Raji (cell line): ENCODE measurements around the gene PC.

ENCODE experiments used
- POLR2A ChIP-seq: IDR thresholded peaks from 2 replicates; pipeline ENCODE4 v1.6.1; 2011; ENCODE audit warnings: low read depth, low read length, control low read depth; ENCODE audit not compliant: insufficient read depth

Gene PC

DNA sequence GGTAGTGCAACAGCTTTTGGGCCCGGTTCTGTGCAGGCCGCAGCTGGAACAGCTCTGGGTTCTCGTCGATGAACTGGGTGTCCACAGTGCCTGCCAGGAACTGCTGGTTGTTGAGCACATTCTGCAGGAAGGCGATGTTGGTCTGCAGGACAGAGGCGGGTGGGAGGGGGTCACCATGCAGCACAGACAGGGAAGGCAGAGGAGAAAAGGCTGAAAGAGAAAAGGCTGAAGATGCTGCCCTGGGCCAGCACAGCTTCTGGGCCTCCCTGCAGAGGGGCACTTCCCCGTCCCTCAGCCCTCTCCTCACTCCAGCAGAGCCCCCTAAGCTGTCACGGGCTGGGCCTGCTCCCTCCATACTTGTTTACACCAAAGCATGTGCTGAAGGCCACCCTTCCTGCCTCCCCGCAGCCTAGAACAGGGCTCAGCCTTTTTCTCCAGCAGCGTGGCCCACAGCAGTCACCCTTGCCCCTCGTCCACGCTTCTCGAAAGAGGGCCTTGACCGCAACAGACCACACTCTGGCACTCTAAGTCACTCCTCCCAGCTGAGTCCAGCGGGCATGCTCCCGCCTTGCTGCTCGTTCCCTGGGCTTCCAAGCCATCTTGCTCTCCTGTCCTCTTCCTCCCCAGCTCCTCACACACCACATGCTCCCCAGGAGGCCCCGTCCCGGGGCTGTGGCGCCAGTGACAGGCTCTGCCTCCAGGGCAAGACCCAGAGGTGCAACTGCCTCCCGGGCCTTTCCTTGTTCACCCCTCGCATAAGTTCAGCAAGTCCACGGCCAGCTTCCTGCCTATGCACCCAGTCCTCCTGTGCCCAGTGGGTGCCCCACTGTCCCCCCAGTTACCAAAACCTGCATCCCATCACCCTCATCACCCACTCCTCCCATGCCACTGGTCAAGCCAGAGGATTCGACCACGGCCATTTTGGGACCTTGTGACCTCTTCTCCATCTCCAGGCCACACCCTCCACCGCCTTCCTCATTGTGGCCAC lies 104.6 kb downstream of the PC start:
- no peak for TF ChIP-seq POLR2A

DNA sequence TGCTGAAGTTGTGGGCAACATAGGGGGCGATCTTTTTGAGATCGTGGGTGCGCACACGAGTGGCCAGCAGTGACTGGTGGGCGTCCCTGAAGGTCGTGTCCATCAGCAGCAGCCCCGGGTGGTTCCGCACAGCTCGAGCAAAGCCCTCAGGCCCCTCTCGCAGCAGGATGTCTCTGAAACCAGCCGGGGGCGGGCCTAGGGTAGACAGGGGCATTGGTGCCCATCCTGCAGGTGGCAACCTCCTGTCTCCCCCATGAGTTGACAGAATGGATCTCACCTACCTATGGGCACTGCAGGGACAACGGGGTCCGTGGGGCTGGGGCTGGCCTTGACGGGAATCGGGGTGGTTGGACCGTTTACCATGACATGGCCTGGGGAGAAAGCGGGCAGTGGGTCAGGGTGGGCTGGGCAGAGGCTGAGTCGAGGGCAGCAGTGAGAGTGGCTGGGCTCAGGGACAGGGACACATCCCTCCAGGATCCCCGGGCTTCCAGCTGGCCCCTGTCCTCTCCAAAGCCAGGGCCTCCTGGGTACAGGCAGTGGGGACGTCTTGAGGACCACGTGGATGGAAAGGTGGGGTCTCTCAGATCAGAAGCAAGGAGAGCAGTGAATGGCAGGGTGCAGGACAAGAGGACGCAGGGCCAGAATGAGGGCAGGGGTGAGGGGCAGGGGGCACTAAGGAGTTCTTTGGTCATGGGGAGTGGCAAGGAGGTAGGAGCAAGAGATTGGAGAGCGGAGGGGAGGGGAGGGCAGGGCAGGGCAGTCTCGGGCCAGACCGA lies 105.5 kb downstream of the PC start:
- TF ChIP-seq POLR2A, result no peak

DNA sequence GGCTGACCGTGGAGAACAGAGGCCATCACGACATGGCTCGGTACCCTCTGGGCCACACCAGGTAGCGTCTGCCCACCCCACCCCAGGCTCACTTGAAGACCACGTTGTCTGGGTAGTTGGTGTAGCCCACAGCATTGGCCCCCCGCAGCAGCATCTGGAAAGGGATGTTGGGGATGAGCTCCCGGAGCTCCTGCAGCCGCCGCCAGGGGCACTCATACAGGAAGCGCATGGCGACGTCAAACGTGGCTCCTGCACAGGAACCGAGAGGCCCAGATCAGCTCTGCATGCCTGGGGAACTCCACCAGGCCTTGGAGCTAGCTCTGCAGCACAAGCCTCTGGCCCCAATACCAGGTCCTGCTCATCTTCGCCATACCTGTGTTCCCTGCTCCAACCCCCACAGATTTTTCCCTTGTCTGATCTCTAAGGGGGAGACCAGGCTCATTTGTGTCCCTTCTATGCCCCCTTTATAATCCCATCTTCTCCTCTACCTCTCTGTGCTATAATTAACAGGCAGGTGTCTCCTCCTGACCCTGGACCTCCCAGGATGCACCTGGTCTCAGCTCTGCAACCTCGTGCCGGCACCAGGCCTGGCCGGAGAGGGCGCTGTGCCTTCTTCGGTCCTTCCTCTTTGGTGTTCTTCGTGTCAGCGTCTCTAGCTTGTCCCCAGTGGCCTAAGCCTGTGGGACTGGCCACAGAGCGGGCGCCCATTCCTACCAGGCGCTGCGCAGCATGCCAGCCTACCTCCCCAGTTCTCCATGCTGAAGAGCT lies 106.3 kb downstream of the PC start:
- no peak for TF ChIP-seq POLR2A

DNA sequence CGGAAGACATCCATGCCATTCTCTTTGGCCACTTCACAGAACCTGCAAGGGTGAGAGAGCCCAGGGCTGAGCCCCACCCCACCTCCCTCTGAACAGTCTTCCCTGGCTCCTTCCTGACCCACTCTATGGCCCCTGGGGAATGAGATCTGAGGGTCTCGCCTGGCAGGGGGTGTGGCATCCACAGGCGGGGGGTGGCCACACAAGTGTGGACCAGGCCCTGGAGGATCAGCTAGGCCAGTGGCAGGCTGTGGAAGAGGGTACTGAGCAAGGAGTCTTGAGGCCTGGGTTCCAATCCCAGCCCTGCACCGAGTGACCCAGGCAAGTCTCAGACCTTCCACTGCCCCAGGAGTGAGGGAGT lies 107.0 kb downstream of the PC start:
- no peak for TF ChIP-seq POLR2A

DNA sequence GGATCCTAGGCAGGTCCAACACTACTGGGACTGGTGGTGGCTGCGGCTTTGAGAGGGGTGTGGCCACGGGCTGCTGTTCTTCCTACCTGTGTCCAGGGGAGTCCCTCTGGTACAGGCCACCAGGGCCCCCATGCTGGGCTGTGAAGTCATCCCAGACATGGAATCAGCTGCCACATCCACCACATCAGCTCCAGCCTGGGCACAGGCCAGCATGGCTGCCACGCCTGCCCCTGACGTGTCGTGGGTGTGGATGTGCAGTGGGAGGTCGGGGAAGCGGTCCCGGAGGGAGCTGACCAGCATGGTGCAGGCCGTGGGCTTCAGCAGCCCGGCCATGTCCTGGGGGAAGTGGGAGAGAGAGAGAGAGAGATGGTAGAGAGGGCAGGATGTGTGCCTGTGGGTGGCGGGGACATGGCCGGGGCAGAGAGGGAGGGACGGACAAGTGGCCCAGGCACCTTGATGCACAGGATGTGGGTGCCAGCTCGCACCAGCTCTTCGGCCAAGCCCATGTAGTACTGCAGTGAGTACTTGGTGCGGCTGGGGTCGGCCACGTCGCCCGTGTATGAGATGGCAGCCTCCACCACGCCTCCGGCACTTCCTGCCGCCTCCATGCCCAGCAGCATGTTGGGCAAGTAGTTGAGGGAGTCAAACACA lies 107.5 kb downstream of the PC start:
- TF ChIP-seq POLR2A, result no peak

DNA sequence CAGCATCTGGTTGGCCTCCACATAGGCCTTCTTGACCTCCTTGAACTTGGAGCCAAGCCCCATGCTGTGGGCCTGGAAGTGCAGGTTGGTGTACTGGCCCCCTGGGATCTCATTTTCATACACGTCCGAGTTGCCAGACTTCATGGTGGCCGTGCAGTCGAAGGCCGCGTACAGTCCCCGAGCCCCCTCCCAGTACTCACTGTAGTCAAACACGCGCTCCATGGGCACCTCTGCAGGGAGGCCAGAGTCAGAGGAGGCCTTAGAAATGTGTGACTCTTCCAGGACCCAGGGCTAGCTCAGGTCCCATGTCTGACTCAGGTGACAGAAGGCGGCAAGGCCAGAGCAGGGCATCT lies 108.0 kb downstream of the PC start:
- no peak for TF ChIP-seq POLR2A

DNA sequence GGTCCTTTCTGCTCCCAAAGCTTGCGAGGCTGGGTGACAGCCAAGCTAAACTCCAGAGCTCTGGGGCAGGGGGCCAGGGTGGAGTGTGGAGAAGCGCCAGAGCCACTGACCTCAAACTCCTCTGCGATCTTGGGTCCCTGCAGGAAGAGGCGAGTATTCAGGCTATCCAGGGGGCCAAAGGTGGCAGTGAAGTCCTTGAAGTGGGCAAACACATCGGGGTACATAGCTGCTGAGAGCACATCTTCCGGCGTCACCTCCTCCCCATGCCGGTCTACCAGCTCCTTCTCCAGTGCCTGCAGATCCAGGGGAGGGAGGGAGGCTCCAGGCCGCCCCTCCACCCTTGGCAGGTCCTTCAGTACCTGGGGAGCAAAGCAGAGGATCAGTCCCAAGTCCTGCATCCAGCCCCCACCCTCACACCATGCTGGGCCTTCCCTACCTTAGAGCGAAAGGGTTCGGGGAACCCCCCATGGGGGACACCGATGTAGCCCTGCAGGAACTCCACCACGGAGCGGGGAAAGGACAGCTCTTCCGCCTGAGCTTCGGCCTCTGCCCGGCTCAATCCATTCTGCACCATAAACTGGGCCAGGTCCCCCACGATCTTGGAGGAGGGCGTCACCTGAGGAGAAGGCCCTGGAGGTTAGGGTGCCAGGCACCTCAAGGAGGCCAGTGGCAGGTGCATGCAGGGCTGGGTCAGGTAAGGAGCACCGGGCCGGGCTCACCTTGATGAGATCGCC lies 108.5 kb downstream of the PC start:
- TF ChIP-seq POLR2A, result no peak

DNA sequence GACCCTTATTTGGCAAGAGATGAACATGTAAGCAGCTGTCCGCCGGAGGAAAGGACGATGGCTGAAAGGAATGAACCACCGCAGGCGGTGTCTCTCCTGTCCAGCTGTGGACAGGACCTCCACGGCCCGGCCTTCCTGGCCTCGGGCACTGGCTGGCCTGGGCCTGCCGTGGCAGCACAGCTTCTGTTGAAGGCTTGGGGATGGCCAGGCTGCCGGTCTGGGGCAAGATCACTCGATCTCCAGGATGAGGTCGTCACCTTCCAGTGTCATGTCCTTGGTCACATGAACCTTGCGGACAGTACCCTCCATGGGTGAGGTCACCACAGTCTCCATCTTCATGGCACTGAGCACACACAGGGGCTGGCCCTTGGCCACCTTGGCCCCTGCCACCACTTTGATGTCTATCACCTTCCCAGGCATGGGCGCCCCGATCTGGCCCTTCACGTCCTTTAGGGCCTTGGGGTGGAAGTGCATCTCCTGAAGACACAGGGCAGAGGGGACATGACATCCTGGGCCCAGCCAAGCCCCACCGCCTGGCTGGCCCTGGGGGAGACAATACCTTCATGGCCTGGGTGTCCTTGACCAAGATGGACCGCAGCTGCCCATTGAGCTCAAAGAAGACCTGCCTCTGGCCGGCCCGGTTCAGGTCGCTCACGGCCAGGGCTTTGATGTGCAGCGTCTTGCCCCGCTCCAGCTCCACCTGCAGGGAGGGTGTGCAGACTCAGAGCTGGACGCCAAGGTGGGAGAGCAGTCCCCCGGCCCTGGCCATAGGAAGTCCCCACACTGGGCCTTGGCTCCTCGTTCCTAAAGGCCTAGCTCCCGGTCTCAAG lies 109.3 kb downstream of the PC start:
- TF ChIP-seq POLR2A, result no peak

DNA sequence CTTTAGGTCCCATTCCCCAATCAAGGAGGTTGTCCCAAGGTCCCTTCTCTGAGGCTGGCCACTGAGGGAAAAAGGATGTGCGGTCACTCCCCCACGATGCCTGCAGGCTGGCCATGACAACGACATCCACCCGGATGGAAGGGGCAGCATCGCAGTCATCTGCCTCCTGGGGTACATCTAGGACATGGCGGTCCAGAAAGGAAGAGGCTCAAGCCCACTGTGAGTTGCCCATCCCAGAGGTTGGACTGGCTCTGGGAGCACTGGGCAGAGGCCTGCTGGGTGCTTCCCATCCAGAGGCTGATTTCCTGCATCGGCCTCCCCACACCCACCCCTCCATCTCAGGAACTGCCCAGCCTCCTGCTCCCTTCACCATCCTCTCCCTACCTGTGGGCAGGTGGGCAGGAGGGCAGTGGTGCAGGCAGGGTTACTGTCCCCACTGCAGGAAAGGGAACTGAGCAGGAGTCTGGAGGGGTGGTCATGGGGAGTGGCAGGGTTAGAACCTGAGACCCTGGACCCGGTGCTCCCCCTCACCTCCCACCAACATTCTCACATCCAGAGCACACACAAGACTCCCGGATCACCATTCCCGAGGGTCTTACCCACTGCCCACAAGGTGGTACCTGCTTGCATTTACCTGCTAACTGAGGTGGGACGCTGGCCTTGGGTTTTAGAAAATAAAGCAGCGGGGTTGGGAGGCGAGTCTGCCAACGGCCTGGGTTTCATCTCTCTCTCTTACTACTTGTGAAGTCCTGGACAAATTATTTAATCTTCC lies 110.5 kb downstream of the PC start:
- TF ChIP-seq POLR2A, result no peak

DNA sequence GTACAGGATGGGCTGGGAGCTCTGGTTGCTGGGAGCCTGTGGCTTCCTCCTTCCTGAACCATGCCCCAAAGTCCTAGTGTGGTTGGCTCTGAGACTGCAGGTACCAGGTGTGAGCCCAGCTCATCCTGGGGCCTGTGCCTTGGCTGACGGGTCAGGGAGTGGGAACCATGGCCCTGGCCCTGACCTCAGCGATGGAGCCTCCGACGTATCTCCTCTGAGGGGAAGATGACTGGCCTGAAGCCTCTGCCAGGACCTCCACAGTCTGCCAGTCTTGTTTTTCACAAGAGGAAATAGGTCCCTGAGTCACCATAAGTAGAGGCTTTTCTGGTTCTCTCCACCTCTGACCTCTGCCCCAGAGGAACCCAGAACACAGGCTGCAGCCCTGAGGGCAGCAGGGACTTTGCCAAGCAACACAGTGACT lies 111.5 kb downstream of the PC start:
- no peak for TF ChIP-seq POLR2A

DNA sequence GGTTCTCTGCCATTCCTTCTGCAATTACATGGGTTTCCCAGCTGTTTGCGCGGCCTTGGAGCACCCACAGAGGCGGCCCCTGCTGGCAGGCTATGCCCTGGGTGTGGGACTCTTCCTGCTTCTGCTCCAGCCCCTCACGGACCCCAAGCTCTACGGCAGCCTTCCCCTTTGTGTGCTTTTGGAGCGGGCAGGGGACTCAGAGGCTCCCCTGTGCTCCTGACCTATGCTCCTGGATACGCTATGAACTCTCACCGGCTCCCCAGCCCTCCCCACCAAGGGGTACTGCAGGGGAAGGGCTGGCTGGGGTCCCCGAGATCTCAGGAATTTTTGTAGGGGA lies 112.3 kb downstream of the PC start:
- TF ChIP-seq POLR2A, result no peak

DNA sequence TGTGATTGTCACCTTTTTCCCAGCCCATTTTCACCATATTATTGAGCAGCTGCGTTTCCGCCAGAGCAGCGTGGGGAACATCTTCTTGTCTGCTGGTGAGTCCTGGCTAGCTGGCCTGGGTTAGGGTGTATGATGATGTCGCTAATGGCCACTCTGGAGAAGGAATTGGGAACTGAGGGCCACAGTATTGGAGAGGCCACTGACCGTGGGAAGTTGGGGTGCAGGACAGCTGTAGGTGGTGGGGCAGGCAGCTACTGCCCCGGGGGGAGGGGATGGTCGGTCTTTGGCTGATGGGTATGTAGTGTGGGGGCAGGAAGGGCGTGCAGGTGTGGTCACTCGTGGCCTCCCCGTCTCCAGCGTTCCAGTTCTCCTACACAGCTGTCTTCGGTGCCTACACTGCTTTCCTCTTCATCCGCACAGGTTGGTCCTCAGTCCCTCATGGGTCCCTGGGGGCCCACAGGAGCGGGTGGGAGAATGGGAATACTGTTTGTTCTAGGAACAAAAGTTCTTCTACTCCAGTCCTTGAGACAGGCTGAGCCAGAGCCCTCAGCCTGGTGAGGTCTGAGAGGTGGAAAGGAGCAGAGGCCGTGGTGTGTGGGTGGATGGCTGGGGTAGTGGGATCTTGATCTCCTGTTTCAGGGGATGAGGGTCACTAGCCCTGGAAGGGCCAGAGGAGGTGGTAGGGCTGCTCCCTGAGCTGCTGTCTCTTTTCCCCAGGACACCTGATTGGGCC lies 112.9 kb downstream of the PC start:
- no peak for TF ChIP-seq POLR2A
